ENCODE results near the gene TEX19. TPM values are rescaled to one million over a fixed set of nuclear protein-coding genes. Genes with fewer than 3 reads are reported as not detected.
"Not testable (repeated sequence)": the region's sequence is repeated elsewhere in the genome, so short reads cannot be mapped to it uniquely, and the experiment has no call there.

TEX19 gene
- total RNA-seq, 3 donors from 2014 or later, result not detected

DNA sequence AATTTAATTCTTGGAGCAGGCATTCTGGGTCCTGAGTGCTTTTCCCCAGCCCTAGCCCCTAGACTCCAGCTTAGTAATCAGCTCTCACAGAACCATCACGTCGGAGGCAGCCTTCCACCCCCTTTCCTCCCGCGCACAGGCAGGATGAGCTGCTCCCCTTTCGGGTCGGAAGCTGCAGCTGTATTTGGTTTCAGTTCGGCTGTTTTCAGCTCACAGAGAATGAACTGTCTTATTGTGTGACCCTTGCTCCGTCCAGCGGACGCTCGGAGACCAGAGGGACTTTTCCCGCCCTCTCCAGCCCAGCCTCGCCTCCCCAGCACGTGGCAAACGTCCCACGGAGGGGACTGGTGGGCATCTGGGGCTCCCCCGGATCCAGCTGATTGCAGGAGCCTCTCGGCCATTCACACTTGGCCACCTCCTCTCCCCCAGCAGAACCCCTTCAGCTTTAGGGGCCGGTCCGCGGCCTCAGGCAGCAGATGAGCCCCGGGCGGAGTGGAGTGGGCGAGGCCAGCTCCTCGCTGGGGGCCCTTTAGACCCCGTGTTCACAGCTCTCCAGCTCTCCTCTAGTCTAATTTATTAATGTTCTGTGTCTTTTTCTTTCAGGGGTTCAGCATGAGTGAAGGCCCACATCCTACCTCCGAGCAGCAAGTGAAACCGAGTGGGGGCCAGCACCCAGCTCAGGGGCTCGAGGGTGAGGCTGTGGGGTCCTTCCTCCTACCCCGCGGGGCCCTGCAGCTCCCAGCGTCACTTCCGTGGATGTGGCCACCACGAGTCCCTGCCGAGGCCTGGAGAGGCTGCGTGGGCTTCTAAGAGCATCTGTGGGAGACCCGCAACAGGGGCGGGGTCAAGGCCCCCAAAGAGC lies 11.7 kb downstream of the TEX19 start:
- intact Hi-C loops (cut with DNase I, micrococcal nuclease), result no loop called here

GRCh38 chr17:82371333-82372248 lies 12.5 kb downstream of the TEX19 start, which contains the start of gene UTS2R:
UTS2R (plus strand) TSS chr17:82371765; CDS start chr17:82374325, 2,560 bp downstream.
- peak in 1 of 3 donors; percentile 39 for DNase-seq
- Histone ChIP-seq H3K4me1 (ENCODE audit: low read depth) (peaks cover 27% of the 10 kb centered on the region), H3K36me3 (ENCODE audit: low read depth) (no peaks in the 10 kb centered on the region), H3K4me3 (no peak within 1 kb of the TSS), H3K9me3 (no peaks in the 10 kb centered on the region)
- intact Hi-C loops (cut with DNase I, micrococcal nuclease), result no loop called here
- TF ChIP-seq CTCF (IDR thresholded peaks at IDR 0.05), result no peak
- no peak for ATAC-seq

More for the DNA sequence above, 11.7 kb downstream of the TEX19 start:
- Histone ChIP-seq H3K36me3 (ENCODE audit: low read depth) (no peaks in the 10 kb centered on the region), H3K9me3 (no peaks in the 10 kb centered on the region), H3K4me1 (ENCODE audit: low read depth) (peaks cover 27% of the 10 kb centered on the region), H3K4me3 (no peak overlapping the region)
- TF ChIP-seq CTCF (IDR thresholded peaks at IDR 0.05), result no peak
- peak; percentile 33 for ATAC-seq
- peak in 2 of 3 donors; percentile 28 to 31 for DNase-seq

- TF ChIP-seq CTCF (IDR thresholded peaks at IDR 0.05), result no peak
- Histone ChIP-seq H3K9me3 (no peaks in the 10 kb centered on the region), H3K36me3 (ENCODE audit: low read depth) (no peaks in the 10 kb centered on the region), H3K4me1 (ENCODE audit: low read depth) (peaks cover 20% of the 10 kb centered on the region), H3K4me3 (no peak overlapping the region)
- intact Hi-C loops (cut with DNase I, micrococcal nuclease), result no loop called here
- peak in 2 of 3 donors; percentile 22 to 41 for DNase-seq
- peak; percentile 7 for ATAC-seq
Measured at GRCh38 chr17:82372249-82373071, 13.4 kb downstream of the TEX19 start.

- ATAC-seq; H3K36me3 ChIP-seq (ENCODE audit: low read depth); DNase-seq; intact Hi-C loops (cut with DNase I, micrococcal nuclease); H3K4me3 ChIP-seq; H3K9me3 ChIP-seq: not testable (repeated sequence)
- peaks cover 19% of the 10 kb centered on the region for H3K4me1 ChIP-seq (ENCODE audit: low read depth)
Measured at GRCh38 chr17:82373072-82373452, 14.0 kb downstream of the TEX19 start.

GRCh38 chr17:82373731-82374625 lies 14.9 kb downstream of the TEX19 start:
- DNase-seq, result no peak
- H3K4me3 ChIP-seq, result no peak overlapping the region
- H3K4me1 ChIP-seq (ENCODE audit: low read depth), result peaks cover 19% of the 10 kb centered on the region
- intact Hi-C loops (cut with DNase I, micrococcal nuclease), result no loop called here
- no peaks in the 10 kb centered on the region for H3K9me3 ChIP-seq
- ATAC-seq, result no peak
- no peak for TF ChIP-seq CTCF (IDR thresholded peaks at IDR 0.05)
- H3K36me3 ChIP-seq (ENCODE audit: low read depth), result no peaks in the 10 kb centered on the region
